Stimulated activated CD4-positive, alpha-beta T cell treated with anti-CD3 and anti-CD28 coated beads, TNF-alpha, amount 100 ng/mL, for 1 hour (primary cell): ENCODE measurements around the gene MPHOSPH10.
"Not testable (repeated sequence)": the region's sequence is repeated elsewhere in the genome, so short reads cannot be mapped to it uniquely, and the experiment has no call there.

Experiments used
- DNase-seq, 3 donors: peaks; one replicate each; pipeline ENCODE4 v3.0.0-alpha.2; 2020; ENCODE audit warnings: low read depth in 3 of 3, low spot score in 1 of 3

MPHOSPH10 gene

DNA sequence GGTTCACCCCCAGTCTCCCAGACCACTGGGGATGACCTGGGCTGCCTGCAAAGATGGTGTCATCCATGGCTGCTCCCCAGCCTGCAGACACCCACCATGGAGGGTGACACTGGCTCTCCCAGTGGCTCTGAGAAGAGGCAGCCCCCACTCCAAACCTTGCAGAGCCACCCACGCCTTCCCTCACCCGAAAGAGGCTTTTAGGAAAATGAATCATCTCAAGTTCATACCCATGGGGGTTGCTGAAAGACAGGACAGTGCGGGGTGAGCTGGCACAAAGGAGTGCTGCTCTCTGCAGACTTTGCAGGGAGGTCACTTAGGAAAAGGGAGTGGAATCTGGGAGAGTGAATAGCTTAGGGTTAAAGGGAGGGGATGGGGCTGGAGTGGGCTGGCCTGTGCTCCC lies 36.4 kb downstream of the MPHOSPH10 start:
- DNase-seq, result no peak

DNA sequence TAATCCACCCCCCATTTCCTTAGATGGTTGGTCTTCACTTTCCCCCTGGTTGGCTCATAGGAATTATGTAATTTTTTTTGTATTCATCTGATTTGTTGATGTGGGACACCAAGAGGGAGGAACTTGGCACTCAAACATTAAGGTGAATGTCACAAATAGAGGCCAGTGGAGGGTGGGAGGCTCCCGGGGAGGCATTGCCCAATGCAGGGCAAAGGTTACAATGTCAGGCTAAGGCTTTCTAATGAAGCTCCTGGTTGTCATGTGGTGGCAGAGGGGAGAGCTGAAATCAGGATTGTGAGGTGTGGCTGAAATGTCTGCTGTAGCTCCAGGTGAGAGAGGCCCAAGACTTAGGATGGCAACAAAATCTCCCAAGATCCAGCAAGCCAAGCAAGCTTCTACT lies 42.7 kb downstream of the MPHOSPH10 start:
- DNase-seq, result no peak

- no peak for DNase-seq
These were observed 43.8 kb downstream of the MPHOSPH10 start for GRCh38 chr2:71174207-71174606.

GRCh38 chr2:71178836-71179235 lies 48.4 kb downstream of the MPHOSPH10 start:
- DNase-seq, result not testable (repeated sequence)

GRCh38 chr2:71181316-71181715 lies 50.9 kb downstream of the MPHOSPH10 start:
- DNase-seq, result no peak

DNA sequence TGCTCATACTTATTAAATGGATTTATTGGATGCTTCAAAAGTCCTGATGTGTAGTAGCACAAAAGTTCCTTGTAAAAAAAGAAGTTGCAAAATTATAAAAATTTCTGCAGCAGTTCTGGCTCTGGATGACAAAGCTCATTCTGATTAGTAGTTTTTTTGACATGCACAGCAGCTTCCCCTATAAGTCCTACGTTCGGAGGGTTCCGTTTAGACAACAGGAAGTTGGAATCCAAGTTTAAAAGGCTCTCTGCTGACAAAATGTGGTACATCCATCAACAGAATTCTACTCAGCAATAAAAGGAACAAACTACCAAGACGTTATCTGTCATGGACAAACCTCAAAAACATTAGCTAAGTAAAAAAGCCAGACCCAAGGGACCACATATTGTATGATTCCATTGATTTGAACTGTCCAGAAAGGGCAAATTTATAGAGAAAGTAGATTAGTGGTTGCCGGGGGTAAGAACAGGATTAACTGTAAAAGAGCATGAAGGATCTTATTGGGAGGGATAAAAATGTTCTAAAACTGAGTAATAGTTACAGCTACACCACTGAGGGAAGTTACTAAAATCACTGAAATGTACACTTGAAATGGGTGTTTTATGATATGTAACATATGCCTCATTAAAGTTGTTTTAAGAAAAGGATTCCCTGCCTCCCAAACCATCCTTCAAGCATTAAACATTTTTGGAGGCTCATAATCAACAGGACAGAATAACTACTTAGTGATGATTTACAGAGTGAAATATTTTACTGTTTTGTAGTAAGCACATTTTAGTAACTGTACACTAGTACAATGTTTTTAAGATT lies 53.1 kb downstream of the MPHOSPH10 start:
- DNase-seq, result not testable (repeated sequence)

DNA sequence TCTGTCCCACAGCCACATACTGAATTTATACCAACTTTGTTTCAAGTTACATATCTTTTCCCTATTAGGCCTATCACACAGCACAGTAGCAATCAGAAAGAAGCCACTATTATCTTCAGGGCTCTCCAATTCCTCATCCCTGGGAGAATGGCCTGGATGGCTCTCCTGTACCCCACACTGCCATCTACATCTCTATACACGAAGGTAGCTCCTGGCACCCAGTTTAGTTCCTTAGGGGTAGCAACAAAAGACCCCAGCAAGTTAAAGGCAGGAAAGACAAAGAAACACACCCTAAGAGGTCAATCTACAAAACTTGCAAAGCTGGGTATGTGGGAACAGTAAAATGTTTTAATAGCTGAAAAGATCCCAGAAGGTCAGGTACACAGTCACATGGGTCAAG lies 56.5 kb downstream of the MPHOSPH10 start:
- no peak for DNase-seq

GRCh38 chr2:71187589-71187988 lies 57.2 kb downstream of the MPHOSPH10 start:
- DNase-seq, result no peak

DNA sequence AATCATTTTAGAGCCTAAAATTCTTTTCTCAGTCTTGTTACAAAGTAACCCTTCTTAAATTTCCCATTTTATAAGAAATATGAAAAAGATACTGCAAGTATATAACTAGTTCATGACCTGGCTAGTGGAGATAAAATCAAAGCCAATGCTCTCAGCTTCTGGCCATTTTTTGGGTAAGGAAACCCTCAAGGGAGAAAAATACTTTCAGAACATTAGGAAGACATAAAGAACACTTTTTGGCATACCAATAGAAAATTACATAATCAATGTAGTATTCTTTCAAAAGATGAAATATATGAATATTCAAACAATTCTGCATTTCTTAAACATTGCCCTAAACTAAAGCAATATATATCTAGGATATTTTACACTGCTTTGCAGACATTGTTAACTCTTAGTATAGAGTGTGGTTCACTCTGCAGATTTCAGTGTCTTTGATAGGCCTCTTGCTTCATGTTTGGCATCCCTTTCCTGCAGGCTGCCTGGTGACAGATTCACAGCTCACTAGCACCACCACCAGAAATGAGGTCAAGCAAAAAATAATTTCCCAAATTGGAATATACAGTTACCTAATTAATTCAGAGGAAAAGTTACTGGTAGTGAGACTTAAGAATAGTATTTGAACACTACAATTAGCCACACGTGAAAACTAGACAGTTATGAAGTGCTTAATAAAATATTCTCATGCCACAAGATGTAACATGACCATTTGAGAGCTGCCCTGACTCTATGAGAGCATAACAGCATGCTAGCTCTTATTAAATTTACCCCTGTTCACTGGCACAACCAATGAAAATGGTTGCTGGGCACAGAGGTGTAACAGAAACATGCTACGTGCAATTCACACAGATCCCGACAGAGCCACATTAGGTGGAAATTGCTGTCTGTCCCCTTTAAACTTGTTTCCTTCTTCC lies 60.5 kb downstream of the MPHOSPH10 start:
- no peak for DNase-seq

DNA sequence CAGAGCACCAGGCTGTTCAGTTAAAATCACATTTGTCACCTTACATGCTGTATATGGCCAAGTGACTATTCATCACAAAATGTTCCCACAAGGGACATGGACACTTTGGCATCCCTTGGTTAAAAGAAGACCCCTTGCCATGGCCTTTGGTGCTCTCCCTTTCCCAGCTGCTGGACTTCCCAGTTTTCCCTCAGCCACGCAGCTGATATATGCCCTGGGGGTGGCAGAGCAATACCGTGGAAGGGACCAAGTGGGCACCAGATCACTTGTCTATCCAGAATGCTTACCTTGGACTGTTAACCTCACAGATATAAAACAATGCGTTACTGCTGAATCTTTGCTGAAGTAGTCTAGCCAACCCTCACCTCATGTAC lies 61.1 kb downstream of the MPHOSPH10 start:
- no peak for DNase-seq
